Epithelial cell of esophagus (primary cell): ENCODE data around the gene ARRB2.

Source experiments
- DNase-seq: peaks from one replicate; pipeline ENCODE4 v3.0.0; 2010; ENCODE audit warnings: low read depth
- H3K4me3 ChIP-seq: 2 replicates; pipeline ENCODE4 v1.5.1; 2011; ENCODE audit warnings: mild to moderate bottlenecking, low read length, control low read depth
- TF ChIP-seq, protein P1 (sequence below): IDR thresholded peaks from 2 replicates; pipeline ENCODE4 v1.5.1; 2011; ENCODE audit warnings: low read depth, mild to moderate bottlenecking, low read length, control low read depth, inconsistent platforms; ENCODE audit not compliant: insufficient read depth; ENCODE audit errors: missing control alignments

ARRB2 gene

DNA sequence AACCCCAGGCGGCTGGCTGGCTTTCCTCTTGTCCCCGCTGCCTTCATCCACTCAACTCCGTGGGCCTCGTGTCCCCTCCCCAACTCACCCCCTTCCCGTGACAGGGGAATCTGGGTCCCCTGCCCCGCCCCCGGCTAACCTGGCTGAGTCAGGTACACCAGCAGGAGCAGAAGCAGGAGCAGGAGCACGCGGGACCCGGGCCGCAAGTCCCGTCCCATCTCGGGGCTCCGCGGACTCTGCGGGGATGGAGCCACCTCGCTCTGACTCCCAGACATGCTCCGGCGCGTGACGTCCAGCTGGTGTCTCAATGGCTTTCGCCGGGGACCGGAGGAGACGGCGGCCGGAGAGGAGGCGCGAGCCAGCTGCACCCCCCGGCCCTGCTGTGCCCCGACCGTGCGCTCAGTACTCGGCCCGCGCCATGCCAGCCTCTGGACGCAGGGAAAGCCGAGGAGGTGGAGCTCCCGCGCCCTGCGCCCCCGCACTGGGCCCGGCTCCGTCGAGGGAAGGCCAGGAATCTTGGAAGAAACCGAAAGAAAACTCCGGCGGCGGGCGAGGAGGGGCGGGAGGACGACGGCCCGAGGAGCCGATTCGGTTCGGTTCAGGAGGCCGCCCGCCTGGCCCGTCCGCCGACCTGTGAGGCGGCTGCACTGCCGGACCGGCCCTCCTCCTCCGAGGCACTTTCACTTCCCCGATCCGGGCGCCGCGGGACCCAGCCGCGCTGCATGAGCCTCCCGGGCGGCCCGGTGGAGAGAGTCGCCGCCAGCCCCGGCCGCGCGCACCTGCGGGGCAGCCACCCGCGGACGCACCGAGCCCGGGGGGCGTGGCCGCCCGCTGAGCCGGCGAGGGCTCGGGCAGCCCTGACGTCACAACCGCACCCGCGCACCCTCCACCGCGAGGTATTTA, 28.9 kb downstream of the ARRB2 start, which contains the start of the genes CXCL16 and ZMYND15:
Gene CXCL16, minus strand, starts transcription at position 807 of the 903 bp plus-strand sequence. Its CDS starts 589 bp downstream, at position 218.
Gene ZMYND15, plus strand, starts transcription at position 712 of the 903 bp plus-strand sequence. CDS start 716 bp downstream, outside the sequence.
- DNase-seq: peak; percentile 54
- H3K4me3 ChIP-seq: peak within 1 kb of the TSS; percentile 66
- TF ChIP-seq, protein P1, sequence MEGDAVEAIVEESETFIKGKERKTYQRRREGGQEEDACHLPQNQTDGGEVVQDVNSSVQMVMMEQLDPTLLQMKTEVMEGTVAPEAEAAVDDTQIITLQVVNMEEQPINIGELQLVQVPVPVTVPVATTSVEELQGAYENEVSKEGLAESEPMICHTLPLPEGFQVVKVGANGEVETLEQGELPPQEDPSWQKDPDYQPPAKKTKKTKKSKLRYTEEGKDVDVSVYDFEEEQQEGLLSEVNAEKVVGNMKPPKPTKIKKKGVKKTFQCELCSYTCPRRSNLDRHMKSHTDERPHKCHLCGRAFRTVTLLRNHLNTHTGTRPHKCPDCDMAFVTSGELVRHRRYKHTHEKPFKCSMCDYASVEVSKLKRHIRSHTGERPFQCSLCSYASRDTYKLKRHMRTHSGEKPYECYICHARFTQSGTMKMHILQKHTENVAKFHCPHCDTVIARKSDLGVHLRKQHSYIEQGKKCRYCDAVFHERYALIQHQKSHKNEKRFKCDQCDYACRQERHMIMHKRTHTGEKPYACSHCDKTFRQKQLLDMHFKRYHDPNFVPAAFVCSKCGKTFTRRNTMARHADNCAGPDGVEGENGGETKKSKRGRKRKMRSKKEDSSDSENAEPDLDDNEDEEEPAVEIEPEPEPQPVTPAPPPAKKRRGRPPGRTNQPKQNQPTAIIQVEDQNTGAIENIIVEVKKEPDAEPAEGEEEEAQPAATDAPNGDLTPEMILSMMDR: no peak

DNA sequence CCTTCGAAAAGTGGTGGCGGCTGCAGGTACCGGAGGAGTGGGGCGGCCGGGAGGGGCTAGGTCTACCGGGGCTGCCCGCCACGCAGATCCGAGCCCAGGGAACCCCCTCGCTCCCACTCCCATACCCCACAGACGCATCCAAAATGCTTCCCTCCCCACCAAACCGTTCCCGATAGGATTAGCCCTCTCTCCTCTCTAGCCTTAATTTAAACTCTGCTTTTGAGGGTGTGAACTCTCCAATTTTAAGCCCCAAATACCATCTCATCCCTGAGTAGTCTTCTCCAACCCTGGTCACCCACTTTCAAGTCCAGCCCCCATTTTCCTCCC, 29.6 kb downstream of the ARRB2 start:
- no peak for DNase-seq
- TF ChIP-seq, protein P1: no peak
- peak overlapping the region; percentile 66 for H3K4me3 ChIP-seq

DNA sequence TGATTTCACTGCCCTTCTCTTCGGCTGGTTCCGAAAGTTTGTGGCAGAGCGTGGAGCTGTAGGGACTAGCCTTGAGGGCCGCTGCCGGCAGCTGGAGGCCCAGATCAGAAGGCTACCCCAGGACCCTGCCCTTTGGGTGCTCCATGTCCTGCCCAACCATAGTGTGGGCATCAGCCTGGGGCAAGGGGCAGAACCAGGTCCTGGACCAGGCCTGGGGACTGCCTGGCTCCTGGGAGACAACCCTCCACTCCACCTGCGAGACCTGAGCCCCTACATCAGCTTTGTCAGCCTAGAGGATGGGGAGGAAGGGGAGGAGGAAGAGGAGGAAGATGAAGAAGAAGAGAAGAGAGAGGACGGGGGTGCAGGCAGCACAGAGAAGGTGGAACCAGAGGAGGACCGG, 30.2 kb downstream of the ARRB2 start:
- no peak for DNase-seq
- TF ChIP-seq, protein P1: no peak
- no peak overlapping the region for H3K4me3 ChIP-seq

DNA sequence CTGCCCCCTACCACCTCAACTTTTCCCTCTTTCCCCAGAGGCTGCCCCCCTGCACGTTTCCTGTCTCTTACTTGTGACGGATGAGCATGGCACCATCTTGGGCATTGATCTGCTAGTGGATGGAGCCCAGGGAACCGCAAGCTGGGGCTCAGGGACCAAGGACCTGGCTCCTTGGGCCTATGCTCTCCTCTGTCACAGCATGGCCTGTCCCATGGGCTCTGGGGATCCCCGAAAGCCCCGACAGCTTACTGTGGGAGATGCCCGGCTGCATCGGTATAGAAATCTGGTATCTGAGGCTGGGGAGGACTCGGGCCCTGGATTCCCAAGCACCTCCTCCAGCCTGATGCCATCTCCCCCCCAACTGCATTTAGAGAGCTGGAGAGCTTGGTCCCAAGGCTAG, 31.1 kb downstream of the ARRB2 start:
- no peak for DNase-seq
- no peak overlapping the region for H3K4me3 ChIP-seq
- TF ChIP-seq, protein P1: no peak

DNA sequence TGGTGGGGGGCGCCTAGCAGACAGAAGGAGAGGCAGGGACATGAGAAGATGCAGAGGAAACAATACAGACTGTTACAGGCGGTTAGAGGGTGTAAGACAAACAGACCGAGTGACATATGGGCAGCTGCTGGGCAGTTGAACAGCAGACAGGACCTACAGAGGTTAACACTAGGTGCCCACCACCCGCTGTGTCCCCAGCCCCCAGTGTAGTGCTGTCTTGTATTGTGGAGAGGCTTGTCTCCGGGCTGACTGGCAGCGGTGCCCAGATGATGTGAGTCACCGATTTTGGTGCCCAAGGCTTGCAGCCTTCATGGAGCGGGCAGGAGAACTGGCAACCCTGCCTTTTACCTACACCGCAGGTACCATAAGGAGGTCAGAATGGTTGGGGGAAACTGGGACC, 31.7 kb downstream of the ARRB2 start:
- TF ChIP-seq, protein P1: no peak
- DNase-seq: no peak
- H3K4me3 ChIP-seq: no peak overlapping the region

DNA sequence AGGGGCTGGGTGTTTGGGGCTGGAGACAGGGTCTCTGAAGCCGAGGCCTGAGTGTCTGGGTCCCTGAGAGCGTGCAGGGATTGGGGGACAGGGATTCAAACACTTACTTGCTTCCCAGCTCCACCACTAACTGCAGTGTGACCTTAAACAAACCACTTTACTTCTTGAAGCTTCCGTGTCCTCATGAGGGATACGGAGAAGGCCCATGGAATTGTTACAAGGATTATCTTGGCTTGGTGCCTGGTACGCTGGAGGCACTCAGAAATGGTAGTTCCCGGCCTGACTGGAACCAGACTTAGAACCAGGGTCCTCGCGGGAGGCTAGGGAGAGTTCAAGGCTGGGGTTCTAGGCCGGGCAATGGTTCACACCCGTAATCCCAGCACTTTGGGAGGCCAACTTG, 32.2 kb downstream of the ARRB2 start:
- H3K4me3 ChIP-seq: no peak overlapping the region
- DNase-seq: no peak
- TF ChIP-seq, protein P1: no peak
